ENCODE data around the gene SERPINE3. TPM values are rescaled to one million over a fixed set of nuclear protein-coding genes. Genes with fewer than 3 reads are reported as not detected.

SERPINE3 gene
- total and polyA plus RNA-seq, 7 donors = 0.33 TPM; not detected in 6

- no peaks in the 10 kb centered on the region for H3K4me1 ChIP-seq
- intact Hi-C loops (cut with DNase I) = no loop called here
- no peak overlapping the region for H3K4me3 ChIP-seq
- no peaks in the 10 kb centered on the region for H3K9me3 ChIP-seq
- H3K27me3 ChIP-seq = no peaks in the 10 kb centered on the region
- TF ChIP-seq EP300 (IDR thresholded peaks at IDR 0.05) (no peak), CTCF (IDR thresholded peaks at IDR 0.05) (no peak), POLR2A (IDR thresholded peaks at IDR 0.05) (no peak), POLR2AphosphoS5 (IDR thresholded peaks at IDR 0.05) (no peak)
- no peak overlapping the region for H3K27ac ChIP-seq
- no peaks in the 10 kb centered on the region for H3K36me3 ChIP-seq
- no peak for DNase-seq
- 83 to 89% methylated on average over 5 of the region's 5 CpGs for WGBS, 2 donors
Measured at GRCh38 chr13:51336746-51337145, 2.7 kb upstream of the SERPINE3 start.

- TF ChIP-seq CTCF (IDR thresholded peaks at IDR 0.05) (no peak), EP300 (IDR thresholded peaks at IDR 0.05) (no peak), POLR2AphosphoS5 (IDR thresholded peaks at IDR 0.05) (no peak), POLR2A (IDR thresholded peaks at IDR 0.05) (no peak)
- 66 to 80% methylated on average over 4 of the region's 4 CpGs for WGBS, 2 donors
- Histone ChIP-seq H3K27me3 (no peaks in the 10 kb centered on the region), H3K4me3 (no peak overlapping the region), H3K27ac (no peak overlapping the region), H3K4me1 (no peaks in the 10 kb centered on the region), H3K9me3 (no peaks in the 10 kb centered on the region), H3K36me3 (no peaks in the 10 kb centered on the region)
- intact Hi-C loops (cut with DNase I) = no loop called here
- DNase-seq = no peak
Measured at GRCh38 chr13:51339952-51340732, 651 bp downstream of the SERPINE3 start.

DNA sequence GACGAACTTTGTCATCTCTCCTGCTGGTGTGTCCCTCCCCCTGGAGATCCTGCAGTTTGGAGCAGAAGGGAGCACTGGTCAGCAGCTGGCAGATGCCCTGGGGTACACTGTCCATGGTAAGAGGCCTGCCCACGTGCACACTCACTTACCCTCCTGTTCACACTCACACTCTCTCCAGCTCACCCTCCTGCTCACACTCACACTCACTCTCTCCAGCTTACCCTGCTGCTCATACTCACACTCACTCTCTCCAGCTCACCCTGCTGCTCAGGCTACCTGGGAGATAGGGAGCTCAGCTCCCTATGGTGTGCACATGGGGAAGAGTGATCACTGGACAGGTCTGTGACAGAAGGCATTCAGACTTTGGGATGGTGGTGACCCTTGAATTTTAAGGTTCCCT, 1.7 kb downstream of the SERPINE3 start:
- Histone ChIP-seq H3K27ac (no peak overlapping the region), H3K4me3 (no peak overlapping the region), H3K9me3 (no peaks in the 10 kb centered on the region), H3K36me3 (no peaks in the 10 kb centered on the region), H3K27me3 (no peaks in the 10 kb centered on the region), H3K4me1 (no peaks in the 10 kb centered on the region)
- intact Hi-C loops (cut with DNase I) = no loop called here
- WGBS, 2 donors = 75 to 83% methylated on average over 2 of the region's 2 CpGs
- TF ChIP-seq POLR2A (IDR thresholded peaks at IDR 0.05) (no peak), EP300 (IDR thresholded peaks at IDR 0.05) (no peak), CTCF (IDR thresholded peaks at IDR 0.05) (no peak), POLR2AphosphoS5 (IDR thresholded peaks at IDR 0.05) (no peak)
- no peak for DNase-seq

- DNase-seq = no peak
- no peaks in the 10 kb centered on the region for H3K4me1 ChIP-seq
- intact Hi-C loops (cut with DNase I) = no loop called here
- H3K36me3 ChIP-seq = no peaks in the 10 kb centered on the region
- H3K4me3 ChIP-seq = no peak overlapping the region
- H3K9me3 ChIP-seq = no peaks in the 10 kb centered on the region
- 98 to 99% methylated on average over 4 of the region's 4 CpGs for WGBS, 2 donors
- H3K27ac ChIP-seq = no peak overlapping the region
- H3K27me3 ChIP-seq = no peaks in the 10 kb centered on the region
- no peak for TF ChIP-seq POLR2AphosphoS5 (IDR thresholded peaks at IDR 0.05)
- no peak for TF ChIP-seq POLR2A (IDR thresholded peaks at IDR 0.05)
- TF ChIP-seq EP300 (IDR thresholded peaks at IDR 0.05) = no peak
- TF ChIP-seq CTCF (IDR thresholded peaks at IDR 0.05) = no peak
Measured at GRCh38 chr13:51341791-51342190, 2.3 kb downstream of the SERPINE3 start.

- Histone ChIP-seq H3K4me1 (no peaks in the 10 kb centered on the region), H3K27me3 (no peaks in the 10 kb centered on the region), H3K27ac (no peak overlapping the region), H3K4me3 (no peak overlapping the region), H3K36me3 (no peaks in the 10 kb centered on the region), H3K9me3 (no peaks in the 10 kb centered on the region)
- TF ChIP-seq POLR2AphosphoS5 (IDR thresholded peaks at IDR 0.05) = no peak
- TF ChIP-seq EP300 (IDR thresholded peaks at IDR 0.05) = no peak
- TF ChIP-seq POLR2A (IDR thresholded peaks at IDR 0.05) = no peak
- TF ChIP-seq CTCF (IDR thresholded peaks at IDR 0.05) = no peak
- 78 to 79% methylated on average over 4 of the region's 4 CpGs for WGBS, 2 donors
- no peak for DNase-seq
- intact Hi-C loops (cut with DNase I) = no loop called here
Measured at GRCh38 chr13:51342706-51343105, 3.2 kb downstream of the SERPINE3 start.
